Measurements from ENCODE around the gene RPL28. TPM values are rescaled to one million over a fixed set of nuclear protein-coding genes. Genes with fewer than 3 reads are reported as not detected.

The RPL28 gene
- total and polyA plus RNA-seq, 10 of the 15 experiments (the other 5 are each of a cell fraction or from before 2014, with no cell fraction given): 260 to 3,542 (median 891) TPM

- POLR2A ChIA-PET: no interaction called here
- SMC1A ChIA-PET (ENCODE audit: uncharacterized antibody, unreplicated experiment): no interaction called here
- no peak overlapping the region for H3K4me2 ChIP-seq (ENCODE audit: control insufficient read depth, insufficient read depth)
- no peaks in the 10 kb centered on the region for H4K20me1 ChIP-seq (ENCODE audit: control insufficient read depth, insufficient read depth)
- RAD21 ChIA-PET (ENCODE audit: unreplicated experiment): no interaction called here
- no TSS peak for BruUV-seq (replicated peaks)
- H3K27me3 ChIP-seq (replicated peaks in 1 of 2; ENCODE audit: control insufficient read depth in 2 of 2, insufficient read depth in 2 of 2, low read length in 1 of 2): peaks cover 3 to 10% of the 10 kb centered on the region in 2 experiments
- intact Hi-C loops (cut with micrococcal nuclease; ENCODE audit: unreplicated experiment) (no loop called here), in situ Hi-C loops (cut with MboI) (no loop called here)
- no peaks in the 10 kb centered on the region for H3K4me1 ChIP-seq (ENCODE audit: control insufficient read depth, insufficient read depth, low read length)
- H3K9ac ChIP-seq (ENCODE audit: control insufficient read depth, insufficient read depth, low read length): no peak overlapping the region
- 12% methylated on average over 25 of the region's 59 CpGs for WGBS (ENCODE audit: insufficient coverage, insufficient replicate concordance, low lambda C conversion rate, missing lambda C conversion rate)
- DNase-seq (ENCODE audit: low read depth, low spot score) (no peak), FAIRE-seq (no peak), ATAC-seq (peak; percentile 44; the same call in 2 of the 3 replicates)
- H3K36me3 ChIP-seq (ENCODE audit: control insufficient read depth in 2 of 2, insufficient read depth in 2 of 2, low read length in 1 of 2): no peaks in the 10 kb centered on the region
- no peak overlapping the region for H3K4me3 ChIP-seq
- TF ChIP-seq EZH2 (IDR thresholded peaks at IDR 0.05; ENCODE audit: borderline replicate concordance, control insufficient read depth, low read depth, low read length) (0 out of 2 replicates have a peak, but pooled peaks have one; percentile 66), SUZ12 (IDR thresholded peaks at IDR 0.05; ENCODE audit: unreplicated experiment) (peak; percentile 98), ASH2L (IDR thresholded peaks at IDR 0.05; ENCODE audit: borderline replicate concordance, low read depth) (no peak)
- H3K79me2 ChIP-seq (ENCODE audit: control insufficient read depth, insufficient read depth, low read length): no peaks in the 10 kb centered on the region
- H3K9me3 ChIP-seq (replicated peaks; ENCODE audit: control insufficient read depth, insufficient read depth, low read length): no peaks in the 10 kb centered on the region
- H2AFZ ChIP-seq (ENCODE audit: control insufficient read depth, low read depth, low read length): no peak overlapping the region
- no peak overlapping the region for H3K27ac ChIP-seq (ENCODE audit: control insufficient read depth, insufficient read depth)
- CTCF ChIA-PET: no interaction called here
Measured at GRCh38 chr19:55369653-55370304, 16.0 kb upstream of the RPL28 start.

DNA sequence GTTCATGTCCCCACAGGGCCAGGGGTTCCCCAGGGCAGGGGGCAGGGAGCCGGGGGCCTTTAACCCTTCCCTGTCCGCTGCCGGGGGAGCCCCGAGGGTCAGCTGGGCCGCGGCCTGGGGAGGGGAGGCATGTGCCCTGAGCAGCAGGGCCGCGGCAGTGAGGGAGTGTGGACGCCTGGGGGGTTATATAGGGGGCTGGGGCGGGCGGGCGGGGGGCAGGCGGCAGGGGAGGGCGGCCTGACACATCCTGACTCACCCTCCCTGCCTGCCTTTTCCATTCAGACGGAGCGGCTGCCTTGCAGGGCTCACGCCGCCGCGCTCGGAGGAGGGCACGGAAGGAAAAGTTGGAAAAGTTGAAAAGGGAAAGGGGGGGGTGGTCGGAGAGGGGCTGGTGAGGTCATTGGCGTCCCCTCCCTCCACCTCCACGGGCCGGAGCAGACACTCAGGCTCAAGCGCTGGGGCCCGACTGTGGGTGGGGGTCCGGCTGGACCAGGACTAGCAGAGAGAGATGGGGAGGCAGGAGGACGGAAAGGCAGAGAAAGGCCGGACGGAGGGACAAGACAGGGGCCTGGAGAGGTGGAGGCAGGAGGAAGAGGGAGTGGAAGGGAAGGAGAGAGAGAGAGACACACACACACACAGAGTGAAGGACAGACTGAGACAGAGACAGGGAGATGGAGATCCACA, 15.3 kb upstream of the RPL28 start, which contains the start of gene IL11:
Gene IL11 (minus strand): TSS at position 159 of the 684 bp plus-strand sequence. CDS start 153 bp downstream, at position 6.
- H3K9me3 ChIP-seq (replicated peaks; ENCODE audit: control insufficient read depth, insufficient read depth, low read length): no peaks in the 10 kb centered on the region
- H3K4me1 ChIP-seq (ENCODE audit: control insufficient read depth, insufficient read depth, low read length): no peaks in the 10 kb centered on the region
- no peak within 1 kb of the TSS for H2AFZ ChIP-seq (ENCODE audit: control insufficient read depth, low read depth, low read length)
- TF ChIP-seq MTA2 (IDR thresholded peaks at IDR 0.05; ENCODE audit: low read depth): no peak
- no peak for TF ChIP-seq SUZ12 (IDR thresholded peaks at IDR 0.05; ENCODE audit: unreplicated experiment)
- TF ChIP-seq ZNF24 (IDR thresholded peaks at IDR 0.05): no peak
- TF ChIP-seq CHD4 (IDR thresholded peaks at IDR 0.05): no peak
- TF ChIP-seq PAX8 (IDR thresholded peaks at IDR 0.05): no peak
- TF ChIP-seq MEF2A (IDR thresholded peaks at IDR 0.05; ENCODE audit: insufficient read depth, low read depth, low read length): no peak
- TF ChIP-seq SUPT20H (IDR thresholded peaks at IDR 0.05; ENCODE audit: borderline replicate concordance, control insufficient read depth, low read depth, low read length): no peak
- TF ChIP-seq NR2F1 (conservative IDR thresholded peaks at IDR 0.05): no peak
- TF ChIP-seq, protein P1, sequence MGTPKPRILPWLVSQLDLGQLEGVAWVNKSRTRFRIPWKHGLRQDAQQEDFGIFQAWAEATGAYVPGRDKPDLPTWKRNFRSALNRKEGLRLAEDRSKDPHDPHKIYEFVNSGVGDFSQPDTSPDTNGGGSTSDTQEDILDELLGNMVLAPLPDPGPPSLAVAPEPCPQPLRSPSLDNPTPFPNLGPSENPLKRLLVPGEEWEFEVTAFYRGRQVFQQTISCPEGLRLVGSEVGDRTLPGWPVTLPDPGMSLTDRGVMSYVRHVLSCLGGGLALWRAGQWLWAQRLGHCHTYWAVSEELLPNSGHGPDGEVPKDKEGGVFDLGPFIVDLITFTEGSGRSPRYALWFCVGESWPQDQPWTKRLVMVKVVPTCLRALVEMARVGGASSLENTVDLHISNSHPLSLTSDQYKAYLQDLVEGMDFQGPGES (IDR thresholded peaks at IDR 0.05): no peak
- TF ChIP-seq CBX3 (IDR thresholded peaks at IDR 0.05; ENCODE audit: borderline replicate concordance, low read depth): no peak
- no peak for TF ChIP-seq NBN (IDR thresholded peaks at IDR 0.05)
- TF ChIP-seq SMAD1 (IDR thresholded peaks at IDR 0.05; ENCODE audit: low read depth, partially characterized antibody): no peak
- TF ChIP-seq SMARCA5 (IDR thresholded peaks at IDR 0.05): no peak
- no peak for TF ChIP-seq RB1 (IDR thresholded peaks at IDR 0.05; ENCODE audit: borderline replicate concordance)
- TF ChIP-seq MEF2B (IDR thresholded peaks at IDR 0.05; ENCODE audit: partially characterized antibody, poor library complexity, severe bottlenecking): no peak
- TF ChIP-seq MYC (IDR thresholded peaks at IDR 0.05; ENCODE audit: insufficient read depth, insufficient read length, insufficient replicate concordance, low read length, severe bottlenecking): no peak
- SMC1A ChIA-PET (ENCODE audit: uncharacterized antibody, unreplicated experiment): no interaction called here
- no peaks in the 10 kb centered on the region for H3K36me3 ChIP-seq (ENCODE audit: control insufficient read depth in 2 of 2, insufficient read depth in 2 of 2, low read length in 1 of 2)
- peaks cover 3 to 10% of the 10 kb centered on the region in 2 experiments for H3K27me3 ChIP-seq (replicated peaks in 1 of 2; ENCODE audit: control insufficient read depth in 2 of 2, insufficient read depth in 2 of 2, low read length in 1 of 2)
- no peak for FAIRE-seq
- DNase-seq (ENCODE audit: low read depth, low spot score): no peak
- no peaks in the 10 kb centered on the region for H3K79me2 ChIP-seq (ENCODE audit: control insufficient read depth, insufficient read depth, low read length)
- RAD21 ChIA-PET (ENCODE audit: unreplicated experiment): no interaction called here
- 0 out of 2 replicates have a peak within 1 kb of the TSS, but pooled peaks have one; percentile 17 for H3K4me2 ChIP-seq (ENCODE audit: control insufficient read depth, insufficient read depth)
- in situ Hi-C loops (cut with MboI): no loop called here
- H4K20me1 ChIP-seq (ENCODE audit: control insufficient read depth, insufficient read depth): no peaks in the 10 kb centered on the region
- H3K9ac ChIP-seq (ENCODE audit: control insufficient read depth, insufficient read depth, low read length): no peak within 1 kb of the TSS
- POLR2A ChIA-PET: no interaction called here
- WGBS (ENCODE audit: insufficient coverage, insufficient replicate concordance, low lambda C conversion rate, missing lambda C conversion rate): 27% methylated on average over 25 of the region's 32 CpGs
- CTCF ChIA-PET: no interaction called here
- intact Hi-C loops (cut with micrococcal nuclease; ENCODE audit: unreplicated experiment): no loop called here
- no TSS peak for BruUV-seq (replicated peaks)
- ATAC-seq: no peak
- H3K4me3 ChIP-seq: no peak within 1 kb of the TSS
- H3K27ac ChIP-seq (ENCODE audit: control insufficient read depth, insufficient read depth): no peak within 1 kb of the TSS
